IPS-11a (cell line): ENCODE results near the gene CTSW.

Source experiments
- H3K4me3 ChIP-seq: one replicate; pipeline ENCODE4 v1.5.1; 2013; ENCODE audit warnings: low read depth, low read length, control low read depth

CTSW gene

DNA sequence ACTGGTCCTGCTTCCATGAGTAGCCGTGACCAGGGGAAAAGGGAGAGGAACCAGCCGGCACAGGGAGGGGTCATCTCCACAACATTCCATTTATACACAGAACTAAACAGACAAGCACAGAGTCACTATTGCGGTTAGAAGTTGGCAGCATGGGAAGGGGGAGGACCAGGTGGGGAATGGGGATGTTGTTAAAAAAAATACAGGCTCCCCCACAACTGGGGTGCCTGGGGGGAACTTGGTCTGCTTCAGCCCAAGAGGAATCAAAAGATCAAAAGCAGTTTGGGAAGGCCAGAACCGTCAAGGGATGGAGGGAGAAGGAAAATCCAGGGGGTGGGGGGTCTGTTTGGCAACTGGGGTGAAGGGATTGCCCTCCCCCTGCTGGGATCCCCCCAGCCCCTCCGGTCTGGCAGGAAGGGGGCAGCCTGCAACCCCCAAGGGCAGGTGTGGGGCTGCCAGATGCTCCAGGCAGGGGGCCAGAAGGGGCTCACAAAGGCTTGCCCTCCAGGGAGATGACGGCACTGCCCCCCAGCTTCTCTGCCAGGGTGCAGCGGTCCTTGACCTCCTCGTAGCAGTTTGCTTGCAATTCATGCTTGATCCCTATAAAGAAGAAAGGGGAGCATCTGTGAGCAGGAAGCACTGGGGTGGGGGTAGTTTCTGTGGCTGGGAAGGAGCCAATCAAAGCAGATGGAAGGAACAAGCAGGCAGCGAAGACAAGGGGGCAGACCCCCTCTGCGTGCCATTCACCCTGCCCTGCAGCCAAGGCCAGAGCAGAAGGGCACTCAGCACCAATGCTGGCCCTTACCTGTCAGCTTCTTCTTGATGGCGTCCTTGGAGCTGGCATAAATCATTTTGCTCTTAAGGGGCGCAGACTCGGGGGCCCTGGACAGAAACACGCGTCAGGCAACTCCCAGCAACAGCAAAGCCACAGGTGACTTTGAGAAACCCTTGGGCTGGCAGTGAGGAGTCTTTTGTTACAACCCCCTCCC is 24.5 kb upstream of the CTSW start:
- H3K4me3 ChIP-seq: no peak overlapping the region

DNA sequence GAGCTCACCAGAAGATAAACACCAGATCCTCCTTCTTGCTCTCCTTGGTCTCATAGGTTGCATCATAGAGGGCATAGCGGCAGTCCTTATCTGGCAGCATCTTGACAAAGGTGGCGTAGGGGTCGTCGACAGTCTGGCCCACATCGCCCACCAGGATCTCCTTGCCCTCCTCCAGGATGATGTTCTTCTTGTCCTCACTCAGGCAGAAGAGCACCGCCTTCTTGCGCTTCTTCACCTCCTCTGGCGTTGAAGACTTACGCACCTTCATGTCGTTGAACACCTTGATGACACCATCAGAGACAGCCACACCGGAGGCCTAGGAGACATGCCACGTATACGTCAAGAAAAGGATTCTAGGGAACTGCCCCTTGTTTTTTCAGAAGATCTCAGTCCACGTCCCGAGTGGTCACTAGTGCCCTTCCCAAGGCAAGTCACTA is 23.7 kb upstream of the CTSW start:
- no peak overlapping the region for H3K4me3 ChIP-seq

DNA sequence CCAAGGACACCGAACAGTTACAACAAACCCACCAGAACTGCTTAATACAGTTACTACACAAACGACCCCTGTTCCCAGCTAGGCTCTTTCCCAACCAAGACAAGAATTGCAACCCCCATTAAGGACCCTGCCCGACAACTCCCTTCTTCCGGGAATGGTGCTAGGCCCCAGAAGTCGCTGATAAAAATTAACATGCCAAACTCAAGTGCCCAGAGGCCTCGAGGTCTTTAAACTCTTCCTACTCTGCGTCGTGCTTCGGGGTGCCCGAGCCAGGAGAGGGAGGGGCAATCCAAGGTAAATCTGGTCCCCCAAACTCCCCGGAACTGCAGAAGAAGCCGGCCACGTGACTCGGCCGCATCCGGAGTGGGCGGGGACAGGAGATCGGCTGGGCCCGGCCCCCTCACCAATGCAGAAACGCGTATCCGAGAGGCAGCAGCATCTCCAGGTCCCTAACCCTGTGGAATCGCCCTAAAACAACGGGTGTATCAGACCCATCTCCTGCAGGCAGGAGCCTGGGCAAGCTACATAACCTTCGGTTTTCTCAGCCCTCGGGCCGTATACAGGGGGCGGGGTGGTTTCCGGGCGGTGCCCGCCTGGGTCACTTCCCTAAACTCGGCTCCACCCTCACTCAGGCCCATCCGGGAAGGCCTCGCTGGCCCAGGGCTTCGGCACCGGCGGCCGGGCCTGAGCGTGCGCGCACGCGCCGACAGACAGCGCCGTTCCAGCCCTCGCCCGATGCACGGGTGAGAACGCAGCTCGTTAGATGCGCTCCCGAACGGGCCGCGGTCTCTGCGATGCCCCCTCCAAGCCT is 22.7 kb upstream of the CTSW start:
- peak overlapping the region; percentile 93 for H3K4me3 ChIP-seq

DNA sequence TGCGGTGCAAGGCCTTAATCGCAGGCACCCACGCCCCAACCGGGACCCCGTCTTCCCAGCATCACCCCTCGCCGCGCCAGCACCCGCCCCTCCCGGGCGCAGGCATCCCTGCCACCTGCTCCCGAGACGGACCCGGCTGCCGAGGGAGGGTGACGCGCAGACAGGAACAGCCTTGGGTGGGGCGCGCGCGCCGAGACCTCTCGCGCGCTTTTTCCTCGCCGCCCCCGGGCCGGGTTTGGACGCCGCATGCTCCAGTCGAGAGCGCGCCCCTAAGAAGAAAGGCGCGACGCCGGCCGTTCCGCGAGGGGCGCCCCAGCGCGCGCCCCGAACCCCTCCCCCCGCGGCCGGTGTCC is 22.2 kb upstream of the CTSW start:
- peak overlapping the region; percentile 93 for H3K4me3 ChIP-seq

DNA sequence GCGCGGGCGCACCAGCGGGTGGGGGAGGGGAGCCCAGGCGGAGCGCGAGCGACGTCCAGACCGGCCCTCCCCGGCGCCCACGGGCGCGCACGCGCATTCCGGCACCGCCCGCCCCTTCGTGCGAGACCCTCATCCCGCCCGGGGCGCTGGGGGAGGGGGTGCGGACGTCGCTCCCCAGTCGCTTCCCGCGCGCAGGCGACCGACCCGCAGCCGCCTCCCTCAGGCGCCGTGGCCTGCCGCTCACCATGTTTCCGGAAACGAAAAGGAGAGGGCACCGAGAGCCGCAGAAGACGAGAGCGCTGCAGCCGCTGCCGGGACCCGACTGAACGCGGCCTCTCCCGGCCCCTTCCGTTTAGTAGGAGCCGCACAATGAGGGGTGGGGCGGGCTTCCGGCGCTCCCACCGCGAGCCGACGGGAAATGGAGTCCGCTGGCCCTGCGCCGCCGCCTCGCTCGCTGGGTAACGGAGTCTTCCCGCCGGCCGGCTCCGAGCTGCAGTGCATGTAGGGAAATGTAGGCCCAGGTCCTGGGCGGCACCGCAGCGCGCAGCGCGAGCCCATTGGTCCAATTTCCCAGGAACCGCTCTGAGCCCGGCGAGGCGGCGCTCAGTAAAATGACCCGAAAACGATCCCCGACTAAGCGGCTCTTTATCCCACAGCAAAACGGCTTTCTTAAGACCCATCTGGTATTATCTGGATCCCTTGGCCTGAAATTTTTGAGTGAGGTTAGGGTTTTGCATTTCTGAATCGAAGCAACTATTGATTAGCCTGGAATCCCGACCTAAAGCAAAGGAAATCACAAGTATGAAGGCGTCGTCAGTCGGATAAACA is 21.6 kb upstream of the CTSW start, which contains the start of gene CFL1:
CFL1 (minus strand) TSS at position 328 of the 828 bp plus-strand sequence; CDS start at position 247, 81 bp downstream.
- H3K4me3 ChIP-seq: peak within 1 kb of the TSS; percentile 93

DNA sequence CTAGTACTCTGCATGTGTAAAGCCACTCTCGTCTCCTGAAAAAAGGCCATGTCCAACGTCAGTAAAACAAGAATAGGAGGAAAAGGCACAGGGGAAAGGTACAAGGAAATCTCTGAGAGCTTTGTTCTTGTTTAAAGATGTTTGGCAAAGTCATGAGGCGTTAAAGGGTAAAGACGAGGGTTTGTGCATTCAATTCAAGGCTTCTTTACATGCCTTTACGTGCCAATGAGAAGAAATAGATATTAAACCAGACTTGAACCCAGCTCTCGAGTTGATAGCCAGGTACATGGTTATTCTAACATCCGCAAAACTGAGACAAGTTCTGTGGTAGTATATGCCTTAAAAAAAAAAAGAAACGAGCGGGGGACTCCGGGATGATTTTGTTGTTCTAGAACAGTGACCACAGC is 21.0 kb upstream of the CTSW start:
- peak overlapping the region; percentile 44 for H3K4me3 ChIP-seq

DNA sequence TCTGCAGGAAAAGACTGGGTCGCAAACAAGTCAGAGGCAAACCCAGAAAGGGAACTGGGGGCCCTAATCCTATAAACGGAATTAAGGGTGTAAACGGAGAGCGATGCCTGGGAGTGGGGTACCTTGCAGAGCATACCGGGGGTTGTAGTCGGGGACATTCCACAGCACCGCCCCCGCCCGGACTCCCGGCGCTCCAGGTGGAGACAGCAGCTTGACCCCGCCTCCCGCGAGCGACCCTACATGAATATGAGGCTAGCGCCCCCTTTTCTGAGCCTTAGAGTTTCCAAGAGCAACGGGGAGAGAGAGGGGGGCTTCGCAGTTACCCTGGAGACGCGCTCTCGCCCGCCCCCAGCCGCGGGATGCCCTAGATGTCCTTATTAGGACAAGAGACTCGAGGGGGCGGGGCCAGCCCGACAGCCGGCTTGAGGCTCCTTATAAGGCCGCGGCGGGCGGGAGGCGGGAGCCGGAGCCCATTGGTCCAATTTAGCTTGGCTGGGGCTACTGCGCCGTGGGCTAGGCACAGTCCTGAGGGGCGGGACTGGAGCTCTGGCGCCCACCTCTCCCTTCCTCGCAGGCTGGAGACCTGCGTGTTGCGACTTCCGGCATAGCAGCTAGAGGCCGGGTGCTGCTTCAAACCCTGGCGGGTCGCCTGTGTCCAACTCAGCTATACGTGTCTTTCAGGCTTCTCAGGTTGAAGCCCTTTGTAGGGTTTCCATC is 20.4 kb upstream of the CTSW start:
- H3K4me3 ChIP-seq: peak overlapping the region; percentile 91

DNA sequence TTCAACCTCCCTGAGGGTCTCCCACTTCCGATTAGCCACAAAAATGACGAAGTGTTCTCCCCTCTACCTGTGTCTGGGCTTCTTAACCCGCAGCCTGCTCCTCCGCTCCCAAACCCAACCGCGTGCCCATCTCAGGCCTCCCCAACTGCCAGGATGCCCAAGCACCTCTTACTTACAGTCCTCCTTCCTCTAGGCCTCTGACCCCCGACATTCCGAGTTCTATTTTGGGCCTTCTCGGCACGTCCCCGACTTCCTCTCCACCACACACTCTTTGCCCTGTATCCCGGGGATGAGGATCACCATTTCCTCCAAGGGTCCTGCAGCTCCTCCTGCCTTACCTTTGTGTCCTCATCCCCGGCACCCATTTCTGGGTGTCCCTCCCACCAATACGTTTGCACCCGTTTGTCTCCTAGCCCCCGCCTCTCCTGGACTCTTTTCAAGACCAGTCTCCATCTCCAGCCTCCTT is 19.8 kb upstream of the CTSW start:
- peak overlapping the region; percentile 91 for H3K4me3 ChIP-seq

DNA sequence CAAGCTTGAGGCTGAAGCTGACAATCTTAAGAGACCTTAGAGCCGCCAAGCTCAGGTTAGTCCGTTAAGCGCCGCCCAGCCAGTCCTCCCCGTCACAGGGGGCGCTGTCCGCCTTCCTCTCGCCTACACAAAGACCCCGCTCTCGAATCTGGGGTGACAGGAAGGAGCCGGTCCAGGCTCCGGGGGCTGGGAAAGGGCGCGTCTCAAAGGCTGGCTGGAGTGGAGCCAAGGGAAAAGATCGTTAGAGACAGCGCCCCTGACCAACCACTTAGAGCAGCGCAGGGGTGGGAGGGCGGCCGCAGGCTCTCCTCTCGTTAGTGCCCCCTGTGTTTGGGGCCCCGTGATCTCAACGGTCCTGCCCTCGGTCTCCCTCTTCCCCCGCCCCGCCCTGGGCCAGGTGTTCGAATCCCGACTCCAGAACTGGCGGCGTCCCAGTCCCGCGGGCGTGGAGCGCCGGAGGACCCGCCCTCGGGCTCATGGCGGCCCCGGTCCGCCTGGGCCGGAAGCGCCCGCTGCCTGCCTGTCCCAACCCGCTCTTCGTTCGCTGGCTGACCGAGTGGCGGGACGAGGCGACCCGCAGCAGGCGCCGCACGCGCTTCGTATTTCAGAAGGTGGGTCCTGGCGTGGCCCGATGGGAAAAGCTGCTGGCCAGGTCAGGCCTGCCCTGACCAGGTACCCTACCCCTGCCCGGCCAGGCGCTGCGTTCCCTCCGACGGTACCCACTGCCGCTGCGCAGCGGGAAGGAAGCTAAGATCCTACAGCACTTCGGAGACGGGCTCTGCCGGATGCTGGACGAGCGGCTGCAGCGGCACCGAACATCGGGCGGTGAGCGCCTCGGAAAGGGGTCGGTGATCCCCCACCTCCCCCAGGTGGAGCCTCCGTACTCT is 19.1 kb upstream of the CTSW start, which contains the start of gene MUS81:
MUS81 (plus strand) TSS at position 156 of the 887 bp plus-strand sequence; CDS start at position 477, 321 bp downstream.
- H3K4me3 ChIP-seq: peak within 1 kb of the TSS; percentile 91

DNA sequence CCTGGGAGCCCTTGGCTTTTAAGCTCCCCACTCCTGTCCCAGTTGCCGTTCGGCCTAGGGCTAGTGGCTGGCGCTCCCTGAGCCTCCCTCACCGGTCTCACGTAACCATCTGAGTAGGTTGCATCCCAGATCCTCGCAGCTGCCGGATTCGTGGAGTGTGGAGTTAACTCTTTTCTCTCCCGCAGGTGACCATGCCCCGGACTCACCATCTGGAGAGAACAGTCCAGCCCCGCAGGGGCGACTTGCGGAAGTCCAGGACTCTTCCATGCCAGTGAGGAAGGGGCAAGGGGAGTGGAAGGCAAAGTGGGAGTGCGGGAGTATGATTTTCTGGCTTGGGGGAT is 18.5 kb upstream of the CTSW start:
- H3K4me3 ChIP-seq: peak overlapping the region; percentile 91

DNA sequence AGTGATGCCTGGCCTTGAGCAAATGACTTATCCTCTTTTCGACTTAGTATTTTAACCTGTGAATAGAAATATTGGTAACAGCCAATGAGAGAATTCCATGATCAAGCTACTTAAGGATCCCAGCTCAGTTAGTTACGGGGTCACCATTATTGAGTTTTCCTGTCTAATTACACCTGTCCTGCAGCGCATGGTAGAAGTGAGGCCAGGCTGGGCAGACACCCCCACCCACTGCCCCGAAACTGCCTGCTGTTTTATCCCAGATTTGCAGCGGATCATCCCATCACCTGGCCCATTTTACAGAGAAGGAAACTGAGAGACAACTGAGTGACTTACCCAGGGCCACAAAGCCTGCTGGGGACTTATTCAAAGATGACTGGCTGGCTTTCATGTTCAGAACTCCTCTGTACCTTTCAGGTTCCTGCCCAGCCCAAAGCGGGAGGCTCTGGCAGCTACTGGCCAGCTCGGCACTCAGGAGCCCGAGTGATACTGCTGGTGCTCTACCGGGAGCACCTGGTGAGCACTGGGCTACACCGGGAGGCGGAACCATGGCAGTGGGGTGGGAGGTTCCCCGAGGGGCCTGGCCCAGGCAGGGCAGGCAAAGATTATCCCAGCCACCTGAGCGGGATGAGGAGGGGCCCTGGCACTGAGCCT is 18.0 kb upstream of the CTSW start:
- H3K4me3 ChIP-seq: peak overlapping the region; percentile 91

DNA sequence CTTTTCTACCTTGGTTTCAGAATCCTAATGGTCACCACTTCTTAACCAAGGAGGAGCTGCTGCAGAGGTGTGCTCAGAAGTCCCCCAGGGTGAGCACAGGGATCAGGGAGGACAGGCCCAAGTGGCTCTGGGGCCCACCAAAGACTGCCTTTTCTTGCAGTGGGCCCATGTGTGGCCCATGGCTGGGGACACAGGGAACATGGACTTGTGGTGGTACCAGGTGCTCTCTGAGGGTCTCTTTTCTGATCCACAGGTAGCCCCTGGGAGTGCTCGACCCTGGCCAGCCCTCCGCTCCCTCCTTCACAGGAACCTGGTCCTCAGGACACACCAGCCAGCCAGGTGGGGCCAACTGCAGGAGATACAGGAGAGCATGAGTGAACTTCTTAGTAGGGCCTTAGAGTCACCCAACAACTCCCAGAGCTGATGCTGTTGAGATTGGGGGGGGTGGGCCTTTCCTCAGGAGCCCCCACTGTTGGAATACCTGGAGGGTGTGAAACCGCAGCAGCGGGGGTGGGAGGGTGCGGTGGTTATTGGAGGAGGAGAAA is 17.4 kb upstream of the CTSW start:
- H3K4me3 ChIP-seq: no peak overlapping the region

DNA sequence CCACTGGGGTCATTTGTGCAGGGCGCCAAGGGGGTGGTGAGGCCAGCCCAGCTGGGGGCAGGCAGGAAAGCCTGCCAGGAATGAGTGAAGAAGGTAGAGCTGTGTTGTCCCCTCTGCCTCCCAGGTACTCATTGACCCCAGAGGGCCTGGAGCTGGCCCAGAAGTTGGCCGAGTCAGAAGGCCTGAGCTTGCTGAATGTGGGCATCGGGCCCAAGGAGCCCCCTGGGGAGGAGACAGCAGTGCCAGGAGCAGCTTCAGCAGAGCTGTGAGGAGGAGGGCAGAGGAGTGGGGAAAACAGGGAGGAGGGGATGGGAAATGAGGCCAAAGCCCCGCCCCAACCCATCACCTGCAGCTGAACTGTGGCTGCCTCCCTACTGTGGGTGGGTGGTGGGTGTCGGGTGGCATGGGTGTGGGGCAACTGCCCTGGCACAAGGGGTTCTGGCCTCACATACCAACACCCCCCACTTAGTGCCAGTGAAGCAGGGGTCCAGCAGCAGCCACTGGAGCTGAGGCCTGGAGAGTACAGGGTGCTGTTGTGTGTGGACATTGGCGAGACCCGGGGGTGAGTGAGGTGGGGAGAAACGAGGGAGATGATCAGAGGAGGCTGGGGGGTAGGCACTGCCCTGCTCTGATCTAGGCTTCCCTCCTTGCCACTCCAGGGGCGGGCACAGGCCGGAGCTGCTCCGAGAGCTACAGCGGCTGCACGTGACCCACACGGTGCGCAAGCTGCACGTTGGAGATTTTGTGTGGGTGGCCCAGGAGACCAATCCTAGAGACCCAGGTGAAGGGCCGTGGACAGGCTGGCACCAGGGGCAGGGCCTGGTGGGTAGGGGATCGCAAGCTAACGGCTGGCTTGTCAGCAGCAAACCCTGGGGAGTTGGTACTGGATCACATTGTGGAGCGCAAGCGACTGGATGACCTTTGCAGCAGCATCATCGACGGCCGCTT is 16.4 kb upstream of the CTSW start:
- no peak overlapping the region for H3K4me3 ChIP-seq

DNA sequence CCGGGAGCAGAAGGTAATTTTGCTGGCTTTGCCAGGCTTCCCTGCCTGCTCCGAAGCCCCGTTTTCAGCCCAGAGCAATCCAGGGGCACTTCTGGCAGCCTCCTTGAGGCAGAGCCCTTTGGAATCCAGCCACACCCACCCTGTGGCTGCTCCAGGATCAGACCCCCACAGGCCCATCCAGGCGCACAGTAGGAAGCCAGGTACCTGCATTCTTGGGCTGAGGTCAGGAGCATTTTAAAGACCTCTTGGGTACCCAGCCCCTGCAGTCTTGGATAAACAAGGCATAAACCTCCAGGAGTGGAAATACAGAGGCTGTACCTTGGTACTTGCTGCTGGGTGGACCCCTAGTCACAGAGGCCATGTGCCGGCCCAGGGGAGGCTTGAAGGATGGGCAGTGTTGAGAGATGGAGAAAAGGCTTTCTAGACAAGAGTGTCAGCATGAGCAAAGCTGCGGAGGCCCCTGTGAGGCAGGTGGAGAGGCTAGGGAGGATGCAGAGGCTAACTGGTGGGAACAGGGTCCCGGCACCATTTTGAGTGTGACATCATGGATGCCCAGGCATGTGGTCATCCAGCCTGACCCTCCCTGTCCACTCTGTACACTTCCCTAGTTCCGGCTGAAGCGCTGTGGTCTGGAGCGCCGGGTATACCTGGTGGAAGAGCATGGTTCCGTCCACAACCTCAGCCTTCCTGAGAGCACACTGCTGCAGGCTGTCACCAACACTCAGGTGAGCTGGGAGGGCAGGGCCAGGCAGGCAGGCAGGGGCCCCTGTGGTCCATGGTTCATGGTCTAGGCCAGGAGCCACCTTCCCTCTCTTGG is 15.5 kb upstream of the CTSW start:
- no peak overlapping the region for H3K4me3 ChIP-seq

DNA sequence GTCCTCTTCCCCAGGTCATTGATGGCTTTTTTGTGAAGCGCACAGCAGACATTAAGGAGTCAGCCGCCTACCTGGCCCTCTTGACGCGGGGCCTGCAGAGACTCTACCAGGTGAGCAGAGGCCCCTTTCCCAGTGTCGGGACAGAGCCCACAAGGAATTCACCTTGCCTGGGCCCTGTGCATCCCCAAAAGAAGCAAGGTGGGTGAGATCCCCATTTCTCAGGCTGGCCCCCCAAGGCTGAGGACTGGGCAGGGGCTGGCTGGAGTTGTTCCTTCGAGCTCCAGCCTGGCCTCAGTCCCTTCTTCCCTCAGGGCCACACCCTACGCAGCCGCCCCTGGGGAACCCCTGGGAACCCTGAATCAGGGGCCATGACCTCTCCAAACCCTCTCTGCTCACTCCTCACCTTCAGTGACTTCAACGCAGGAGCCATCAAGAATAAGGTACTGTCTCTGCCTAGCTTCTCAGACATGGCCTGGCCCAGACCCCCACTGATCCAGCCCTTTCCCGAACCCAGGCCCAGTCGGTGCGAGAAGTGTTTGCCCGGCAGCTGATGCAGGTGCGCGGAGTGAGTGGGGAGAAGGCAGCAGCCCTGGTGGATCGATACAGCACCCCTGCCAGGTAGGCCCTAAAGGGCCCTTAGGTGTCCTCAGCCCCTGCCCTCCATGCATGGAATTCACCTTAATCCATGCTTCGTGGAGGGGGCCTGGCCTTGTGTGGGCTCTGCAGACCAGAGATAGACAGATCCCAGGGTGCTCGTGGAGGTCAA is 14.7 kb upstream of the CTSW start:
- no peak overlapping the region for H3K4me3 ChIP-seq
